Calu3 (cell line): ENCODE results near the gene SBF1. TPM values are rescaled to one million over a fixed set of nuclear protein-coding genes. Genes with fewer than 3 reads are reported as not detected.
"Not testable (repeated sequence)": the region's sequence is repeated elsewhere in the genome, so short reads cannot be mapped to it uniquely, and the experiment has no call there.

Source experiments
- BruUV-seq: library from RNA; stranded (reverse); fragments of 400-500 nt; replicated peaks from 2 replicates; lab custom pipeline; 2021; lab: Mats Ljungman, UMichigan
- CTCF ChIA-PET: fragments of 300-600 bp; sonication (Branson Sonifier 250); formaldehyde crosslinking; loops from one replicate; lab custom pipeline; 2022; ENCODE audit warnings: antibody characterized with exemption; lab: Charles Lee
- DNase-seq: peaks from one replicate; pipeline ENCODE4 v3.0.0; 2022
- H3K27ac Mint-ChIP-seq: one replicate; pipeline ENCODE4 v1.8.0; 2022; ENCODE audit warnings: mixed read lengths; ENCODE audit not compliant: unreplicated experiment
- H3K27me3 Mint-ChIP-seq: one replicate; pipeline ENCODE4 v1.8.0; 2022; ENCODE audit warnings: mixed read lengths; ENCODE audit not compliant: unreplicated experiment
- H3K36me3 Mint-ChIP-seq: one replicate; pipeline ENCODE4 v1.8.0; 2022; ENCODE audit warnings: mild to moderate bottlenecking, moderate library complexity, mixed read lengths; ENCODE audit not compliant: insufficient read depth, unreplicated experiment
- H3K4me1 Mint-ChIP-seq: one replicate; pipeline ENCODE4 v1.8.0; 2022; ENCODE audit warnings: mild to moderate bottlenecking, low read depth, mixed read lengths; ENCODE audit not compliant: unreplicated experiment
- H3K4me3 Mint-ChIP-seq: one replicate; pipeline ENCODE4 v1.8.0; 2022; ENCODE audit warnings: mild to moderate bottlenecking, low read depth, moderate library complexity, mixed read lengths; ENCODE audit not compliant: unreplicated experiment
- H3K9me3 Mint-ChIP-seq: one replicate; pipeline ENCODE4 v1.8.0; 2022; ENCODE audit warnings: low read depth, mixed read lengths; ENCODE audit not compliant: unreplicated experiment
- intact Hi-C: fragments of 100-400 bp; cut with micrococcal nuclease; formaldehyde crosslinking; loops from one replicate; pipeline ENCODE4 v1.10.0; 2022; ENCODE audit not compliant: unreplicated experiment
- total RNA-seq: library from RNA; stranded (reverse); gene quantifications from 2 replicates; pipeline ENCODE4 v1.2.3, GENCODE V29; 2022
- TF ChIP-seq, protein P1 (sequence below): fragments of 200-600 bp; IDR thresholded peaks from one replicate; pipeline ENCODE4 v1.8.0; 2022; ENCODE audit warnings: antibody characterized with exemption; ENCODE audit not compliant: unreplicated experiment

Gene SBF1
- total RNA-seq, 1 experiment from 2014 or later = 104 TPM

- peaks cover 30% of the 10 kb centered on the region for H3K36me3 Mint-ChIP-seq
- TF ChIP-seq, protein P1, sequence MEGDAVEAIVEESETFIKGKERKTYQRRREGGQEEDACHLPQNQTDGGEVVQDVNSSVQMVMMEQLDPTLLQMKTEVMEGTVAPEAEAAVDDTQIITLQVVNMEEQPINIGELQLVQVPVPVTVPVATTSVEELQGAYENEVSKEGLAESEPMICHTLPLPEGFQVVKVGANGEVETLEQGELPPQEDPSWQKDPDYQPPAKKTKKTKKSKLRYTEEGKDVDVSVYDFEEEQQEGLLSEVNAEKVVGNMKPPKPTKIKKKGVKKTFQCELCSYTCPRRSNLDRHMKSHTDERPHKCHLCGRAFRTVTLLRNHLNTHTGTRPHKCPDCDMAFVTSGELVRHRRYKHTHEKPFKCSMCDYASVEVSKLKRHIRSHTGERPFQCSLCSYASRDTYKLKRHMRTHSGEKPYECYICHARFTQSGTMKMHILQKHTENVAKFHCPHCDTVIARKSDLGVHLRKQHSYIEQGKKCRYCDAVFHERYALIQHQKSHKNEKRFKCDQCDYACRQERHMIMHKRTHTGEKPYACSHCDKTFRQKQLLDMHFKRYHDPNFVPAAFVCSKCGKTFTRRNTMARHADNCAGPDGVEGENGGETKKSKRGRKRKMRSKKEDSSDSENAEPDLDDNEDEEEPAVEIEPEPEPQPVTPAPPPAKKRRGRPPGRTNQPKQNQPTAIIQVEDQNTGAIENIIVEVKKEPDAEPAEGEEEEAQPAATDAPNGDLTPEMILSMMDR = no peak
- H3K27ac Mint-ChIP-seq = no peak overlapping the region
- no peak for DNase-seq
- no TSS peak for BruUV-seq
- intact Hi-C loops = no loop called here
- CTCF ChIA-PET = no interaction called here
- H3K4me1 Mint-ChIP-seq = no peaks in the 10 kb centered on the region
- no peaks in the 10 kb centered on the region for H3K9me3 Mint-ChIP-seq
- H3K27me3 Mint-ChIP-seq = no peaks in the 10 kb centered on the region
- H3K4me3 Mint-ChIP-seq = no peak overlapping the region
Observed at GRCh38 chr22:50414476-50415248, 60.2 kb downstream of the SBF1 start.

GRCh38 chr22:50408954-50409353 is 65.9 kb downstream of the SBF1 start:
- H3K4me3 Mint-ChIP-seq, H3K27me3 Mint-ChIP-seq, BruUV-seq, DNase-seq, CTCF ChIA-PET, H3K9me3 Mint-ChIP-seq, H3K27ac Mint-ChIP-seq, H3K4me1 Mint-ChIP-seq, intact Hi-C loops: not testable (repeated sequence)
- H3K36me3 Mint-ChIP-seq = peaks cover 29% of the 10 kb centered on the region

- TF ChIP-seq, protein P1 = no peak
- no peak overlapping the region for H3K27ac Mint-ChIP-seq
- DNase-seq = no peak
- intact Hi-C loops = no loop called here
- no peak overlapping the region for H3K4me3 Mint-ChIP-seq
- no TSS peak for BruUV-seq
- H3K36me3 Mint-ChIP-seq = peaks cover 23% of the 10 kb centered on the region
- CTCF ChIA-PET = no interaction called here
- H3K9me3 Mint-ChIP-seq = no peaks in the 10 kb centered on the region
- no peaks in the 10 kb centered on the region for H3K27me3 Mint-ChIP-seq
- no peaks in the 10 kb centered on the region for H3K4me1 Mint-ChIP-seq
Observed at GRCh38 chr22:50408311-50408710, 66.5 kb downstream of the SBF1 start.

DNA sequence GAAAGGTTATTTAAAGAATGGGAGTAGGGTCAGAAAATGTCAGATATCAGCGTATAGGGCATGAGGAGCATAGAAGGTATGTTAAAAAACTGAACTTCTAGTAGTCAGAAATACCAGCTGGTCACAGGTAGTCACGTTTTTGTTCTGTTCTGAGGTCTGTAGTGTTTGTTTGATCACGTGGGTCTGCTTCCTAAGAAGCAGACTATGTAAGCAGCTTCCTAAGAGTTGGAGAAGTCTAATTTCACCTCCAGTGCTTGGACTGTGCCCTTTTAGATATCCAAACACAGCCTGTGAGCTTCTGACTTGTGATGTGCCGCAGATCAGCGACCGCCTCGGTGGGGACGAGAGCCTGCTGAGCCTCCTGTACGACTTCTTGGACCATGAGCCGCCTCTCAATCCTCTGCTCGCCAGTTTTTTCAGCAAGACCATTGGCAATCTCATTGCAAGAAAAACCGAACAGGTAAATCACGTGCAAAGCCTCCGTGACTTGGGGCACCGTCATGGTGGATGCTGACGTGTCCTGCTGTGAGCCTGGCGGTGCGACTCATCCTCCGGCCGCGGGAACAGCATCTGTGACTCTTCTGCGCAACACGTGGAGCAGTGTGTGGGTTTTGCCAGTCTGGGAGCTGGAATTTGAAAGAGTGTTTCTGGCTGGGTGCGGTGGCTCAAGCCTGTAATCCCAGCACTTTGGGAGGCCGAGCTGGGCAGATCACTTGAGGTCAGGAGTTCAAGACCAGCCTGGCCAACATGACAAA is 68.2 kb downstream of the SBF1 start:
- no peak for DNase-seq
- Mint-ChIP-seq H3K27me3 (no peaks in the 10 kb centered on the region), H3K9me3 (no peaks in the 10 kb centered on the region), H3K4me3 (no peak overlapping the region), H3K27ac (no peak overlapping the region), H3K4me1 (no peaks in the 10 kb centered on the region), H3K36me3 (peaks cover 30% of the 10 kb centered on the region)
- intact Hi-C loops = no loop called here
- TF ChIP-seq, protein P1 = no peak
- CTCF ChIA-PET = no interaction called here
- no TSS peak for BruUV-seq
